ENCODE measurements around the gene PEX6. TPM values are rescaled to one million over a fixed set of nuclear protein-coding genes. Genes with fewer than 3 reads are reported as not detected.

PEX6 gene
- total and polyA plus RNA-seq, 2 of the 13 experiments (the other 11 are each of a cell fraction or from before 2014, with no cell fraction given) = 5.1 to 6.7 TPM

DNA sequence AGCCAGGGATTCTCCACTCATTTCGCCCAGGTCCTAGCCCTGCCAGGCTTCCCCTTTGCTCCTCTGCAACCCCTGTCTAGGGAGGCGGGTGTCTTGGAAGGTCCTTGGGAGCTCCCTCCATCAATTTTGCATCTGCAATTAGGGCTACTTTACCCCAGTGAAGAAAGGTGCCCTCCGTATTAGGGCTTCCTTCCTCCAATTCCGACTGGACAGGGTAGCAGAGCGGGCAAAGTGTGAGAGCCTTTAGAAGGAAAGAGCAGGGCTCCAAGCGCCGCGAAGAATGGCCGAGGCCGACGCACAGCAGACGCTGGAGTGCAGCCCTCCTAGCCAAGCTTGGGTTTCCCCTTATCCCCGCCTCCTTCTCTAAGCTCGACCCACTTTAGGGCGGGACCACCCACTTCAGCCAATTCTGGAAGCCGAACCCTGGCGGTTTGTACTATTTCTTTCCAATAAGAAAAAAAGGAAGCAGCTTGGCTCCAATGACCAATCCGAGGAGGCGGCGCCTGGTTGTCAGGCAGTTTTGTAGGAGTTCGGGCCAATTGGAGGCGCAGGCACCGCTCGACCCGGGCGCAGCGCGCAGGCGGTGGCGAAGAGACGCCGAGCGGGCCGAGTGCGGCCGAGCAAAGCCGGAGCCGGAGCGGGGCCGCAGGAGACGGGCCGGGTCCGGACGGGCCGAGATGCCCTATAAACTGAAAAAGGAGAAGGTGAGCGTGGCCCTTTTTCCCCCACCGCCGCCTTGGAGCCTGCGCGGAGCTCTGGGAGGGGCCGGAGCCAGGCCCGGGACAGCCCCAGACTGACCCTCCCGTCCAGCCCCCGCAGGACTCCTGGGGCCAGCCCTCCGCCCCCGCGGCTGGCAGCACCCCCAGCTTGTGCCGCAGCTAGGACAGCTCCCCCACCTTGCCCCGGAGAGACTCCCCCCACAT lies 5.3 kb upstream of the PEX6 start, which contains the start of gene PPP2R5D (continued):
- 0 out of 2 replicates have a peak, but pooled peaks have one; percentile 13 for TF ChIP-seq ZKSCAN8 (CRISPR knock-in tag; IDR thresholded peaks at IDR 0.05; ENCODE audit: borderline replicate concordance)
- TF ChIP-seq REXO4 (CRISPR knock-in tag; IDR thresholded peaks at IDR 0.05; ENCODE audit: borderline replicate concordance) = no peak
- TF ChIP-seq THYN1 (CRISPR knock-in tag; IDR thresholded peaks at IDR 0.05; ENCODE audit: borderline replicate concordance, low read depth) = no peak
- TF ChIP-seq ZNF253 (CRISPR knock-in tag; IDR thresholded peaks at IDR 0.05; ENCODE audit: borderline replicate concordance) = no peak
- TF ChIP-seq KLF9 (CRISPR knock-in tag; IDR thresholded peaks at IDR 0.05; ENCODE audit: low read depth) = peak; percentile 62; the same call in 1 of the 2 replicates
- TF ChIP-seq SRY (CRISPR knock-in tag; IDR thresholded peaks at IDR 0.05) = no peak
- TF ChIP-seq SPEN (CRISPR knock-in tag; IDR thresholded peaks at IDR 0.05; ENCODE audit: low read depth) = peak; percentile 29
- TF ChIP-seq MED1 (CRISPR knock-in tag; IDR thresholded peaks at IDR 0.05) = peak; percentile 72
- TF ChIP-seq SP1 (IDR thresholded peaks at IDR 0.05) = no peak
- TF ChIP-seq SP1 (CRISPR knock-in tag; IDR thresholded peaks at IDR 0.05) = no peak; the same call in 1 of the 2 replicates
- TF ChIP-seq, protein P1, sequence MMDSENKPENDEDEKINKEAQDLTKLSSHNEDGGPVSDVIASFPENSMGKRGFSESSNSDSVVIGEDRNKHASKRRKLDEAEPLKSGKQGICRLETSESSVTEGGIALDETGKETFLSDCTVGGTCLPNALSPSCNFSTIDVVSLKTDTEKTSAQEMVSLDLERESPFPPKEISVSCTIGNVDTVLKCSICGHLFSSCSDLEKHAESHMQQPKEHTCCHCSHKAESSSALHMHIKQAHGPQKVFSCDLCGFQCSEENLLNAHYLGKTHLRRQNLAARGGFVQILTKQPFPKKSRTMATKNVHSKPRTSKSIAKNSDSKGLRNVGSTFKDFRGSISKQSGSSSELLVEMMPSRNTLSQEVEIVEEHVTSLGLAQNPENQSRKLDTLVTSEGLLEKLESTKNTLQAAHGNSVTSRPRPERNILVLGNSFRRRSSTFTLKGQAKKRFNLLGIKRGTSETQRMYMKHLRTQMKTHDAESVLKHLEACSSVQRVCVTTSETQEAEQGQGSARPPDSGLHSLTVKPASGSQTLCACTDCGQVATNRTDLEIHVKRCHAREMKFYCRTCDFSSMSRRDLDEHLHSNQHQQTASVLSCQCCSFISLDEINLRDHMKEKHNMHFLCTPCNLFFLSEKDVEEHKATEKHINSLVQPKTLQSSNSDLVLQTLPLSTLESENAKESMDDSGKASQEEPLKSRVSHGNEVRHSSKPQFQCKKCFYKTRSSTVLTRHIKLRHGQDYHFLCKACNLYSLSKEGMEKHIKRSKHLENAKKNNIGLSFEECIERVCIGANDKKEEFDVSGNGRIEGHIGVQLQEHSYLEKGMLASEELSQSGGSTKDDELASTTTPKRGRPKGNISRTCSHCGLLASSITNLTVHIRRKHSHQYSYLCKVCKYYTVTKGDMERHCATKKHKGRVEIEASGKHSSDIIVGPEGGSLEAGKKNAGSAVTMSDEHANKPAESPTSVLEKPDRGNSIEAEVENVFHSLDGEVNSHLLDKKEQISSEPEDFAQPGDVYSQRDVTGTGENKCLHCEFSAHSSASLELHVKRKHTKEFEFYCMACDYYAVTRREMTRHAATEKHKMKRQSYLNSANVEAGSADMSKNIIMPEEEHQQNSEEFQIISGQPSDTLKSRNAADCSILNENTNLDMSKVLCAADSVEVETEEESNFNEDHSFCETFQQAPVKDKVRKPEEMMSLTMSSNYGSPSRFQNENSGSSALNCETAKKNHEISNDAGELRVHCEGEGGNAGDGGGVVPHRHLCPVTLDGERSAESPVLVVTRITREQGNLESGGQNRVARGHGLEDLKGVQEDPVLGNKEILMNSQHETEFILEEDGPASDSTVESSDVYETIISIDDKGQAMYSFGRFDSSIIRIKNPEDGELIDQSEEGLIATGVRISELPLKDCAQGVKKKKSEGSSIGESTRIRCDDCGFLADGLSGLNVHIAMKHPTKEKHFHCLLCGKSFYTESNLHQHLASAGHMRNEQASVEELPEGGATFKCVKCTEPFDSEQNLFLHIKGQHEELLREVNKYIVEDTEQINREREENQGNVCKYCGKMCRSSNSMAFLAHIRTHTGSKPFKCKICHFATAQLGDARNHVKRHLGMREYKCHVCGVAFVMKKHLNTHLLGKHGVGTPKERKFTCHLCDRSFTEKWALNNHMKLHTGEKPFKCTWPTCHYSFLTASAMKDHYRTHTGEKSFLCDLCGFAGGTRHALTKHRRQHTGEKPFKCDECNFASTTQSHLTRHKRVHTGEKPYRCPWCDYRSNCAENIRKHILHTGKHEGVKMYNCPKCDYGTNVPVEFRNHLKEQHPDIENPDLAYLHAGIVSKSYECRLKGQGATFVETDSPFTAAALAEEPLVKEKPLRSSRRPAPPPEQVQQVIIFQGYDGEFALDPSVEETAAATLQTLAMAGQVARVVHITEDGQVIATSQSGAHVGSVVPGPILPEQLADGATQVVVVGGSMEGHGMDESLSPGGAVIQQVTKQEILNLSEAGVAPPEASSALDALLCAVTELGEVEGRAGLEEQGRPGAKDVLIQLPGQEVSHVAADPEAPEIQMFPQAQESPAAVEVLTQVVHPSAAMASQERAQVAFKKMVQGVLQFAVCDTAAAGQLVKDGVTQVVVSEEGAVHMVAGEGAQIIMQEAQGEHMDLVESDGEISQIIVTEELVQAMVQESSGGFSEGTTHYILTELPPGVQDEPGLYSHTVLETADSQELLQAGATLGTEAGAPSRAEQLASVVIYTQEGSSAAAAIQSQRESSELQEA (CRISPR knock-in tag; IDR thresholded peaks at IDR 0.05; ENCODE audit: not compliant biosample characterization) = no peak
- peak; percentile 80 for TF ChIP-seq ZNF607 (CRISPR knock-in tag; IDR thresholded peaks at IDR 0.05; ENCODE audit: borderline replicate concordance)
- no peak for TF ChIP-seq CCAR2 (optimal IDR thresholded peaks at IDR 0.05; ENCODE audit: low read depth, low read length)
- no peak for TF ChIP-seq ZMYM2 (CRISPR knock-in tag; IDR thresholded peaks at IDR 0.05)
- TF ChIP-seq SMAD3 (CRISPR knock-in tag; IDR thresholded peaks at IDR 0.05) = peak; percentile 22; the same call in 1 of the 2 replicates
- TF ChIP-seq, protein P2, sequence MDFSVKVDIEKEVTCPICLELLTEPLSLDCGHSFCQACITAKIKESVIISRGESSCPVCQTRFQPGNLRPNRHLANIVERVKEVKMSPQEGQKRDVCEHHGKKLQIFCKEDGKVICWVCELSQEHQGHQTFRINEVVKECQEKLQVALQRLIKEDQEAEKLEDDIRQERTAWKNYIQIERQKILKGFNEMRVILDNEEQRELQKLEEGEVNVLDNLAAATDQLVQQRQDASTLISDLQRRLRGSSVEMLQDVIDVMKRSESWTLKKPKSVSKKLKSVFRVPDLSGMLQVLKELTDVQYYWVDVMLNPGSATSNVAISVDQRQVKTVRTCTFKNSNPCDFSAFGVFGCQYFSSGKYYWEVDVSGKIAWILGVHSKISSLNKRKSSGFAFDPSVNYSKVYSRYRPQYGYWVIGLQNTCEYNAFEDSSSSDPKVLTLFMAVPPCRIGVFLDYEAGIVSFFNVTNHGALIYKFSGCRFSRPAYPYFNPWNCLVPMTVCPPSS (IDR thresholded peaks at IDR 0.05) = no peak
- peak; percentile 92 for TF ChIP-seq HNRNPLL (IDR thresholded peaks at IDR 0.05; ENCODE audit: low read depth, low read length, poor library complexity, severe bottlenecking)
- no peak for TF ChIP-seq CENPT (CRISPR knock-in tag; IDR thresholded peaks at IDR 0.05; ENCODE audit: low read depth)
- TF ChIP-seq TMF1 (CRISPR knock-in tag; IDR thresholded peaks at IDR 0.05; ENCODE audit: low read depth) = peak; percentile 84
- no peak for TF ChIP-seq ZNF468 (CRISPR knock-in tag; IDR thresholded peaks at IDR 0.05)
- TF ChIP-seq THAP11 (CRISPR knock-in tag; IDR thresholded peaks at IDR 0.05) = peak; percentile 61; the same call in 1 of the 2 replicates

All from HepG2 (cell line).